Erythroblast (primary cell): ENCODE data around the gene STK24.

Source experiments
- GATA1 ChIP-seq: IDR thresholded peaks from 2 replicates; pipeline ENCODE4 v1.6.1; 2011; ENCODE audit warnings: low read depth, mild to moderate bottlenecking, control low read depth, low read length, moderate library complexity
- POLR2A ChIP-seq: IDR thresholded peaks from 2 replicates; pipeline ENCODE4 v1.6.1; 2011; ENCODE audit warnings: mild to moderate bottlenecking, low read length

DNA sequence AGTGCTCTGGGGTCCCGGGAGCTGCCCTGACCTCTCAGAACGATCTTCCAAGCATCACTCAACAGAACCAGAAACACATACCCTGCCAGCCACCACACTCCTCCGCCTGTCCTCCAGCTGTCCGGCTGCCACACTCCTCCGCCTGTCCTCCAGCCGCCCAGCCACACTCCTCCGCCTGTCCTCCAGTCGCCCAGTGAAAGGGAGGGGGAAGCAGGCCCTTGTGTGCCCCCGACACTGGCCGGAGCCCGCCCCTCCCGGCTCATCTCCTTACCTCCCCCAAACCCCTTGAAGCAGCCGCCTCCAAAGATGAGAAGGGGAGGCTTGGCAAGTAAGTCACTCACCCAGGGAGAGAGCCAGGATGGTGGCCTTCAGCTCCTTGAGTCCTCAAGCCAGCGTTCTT lies 40.2 kb downstream of the STK24 start:
- no peak for TF ChIP-seq POLR2A
- TF ChIP-seq GATA1 = no peak
